Thyroid gland (tissue), 4 donors: ENCODE data around the gene SGPP1.

ENCODE experiments used
- POLR2A ChIP-seq, 2 donors: fragments of 450-650 bp; IDR thresholded peaks; one replicate each; pipeline ENCODE4 v1.6.1; 2017; ENCODE audit warnings: antibody characterized with exemption in 2 of 2, mild to moderate bottlenecking in 2 of 2, moderate library complexity in 1 of 2
- TF ChIP-seq, protein P1 (sequence below), 6 experiments: fragments of 200-600 bp in 3 of 6; fragments of 450-650 bp in 3 of 6; sonication (generic) in 3 of 6; IDR thresholded peaks; one replicate each; pipeline ENCODE4 v1.5.1; 2016 to 2019; ENCODE audit warnings: antibody characterized with exemption in 6 of 6, mild to moderate bottlenecking in 2 of 6, inconsistent platforms in 1 of 6, moderate library complexity in 1 of 6

DNA sequence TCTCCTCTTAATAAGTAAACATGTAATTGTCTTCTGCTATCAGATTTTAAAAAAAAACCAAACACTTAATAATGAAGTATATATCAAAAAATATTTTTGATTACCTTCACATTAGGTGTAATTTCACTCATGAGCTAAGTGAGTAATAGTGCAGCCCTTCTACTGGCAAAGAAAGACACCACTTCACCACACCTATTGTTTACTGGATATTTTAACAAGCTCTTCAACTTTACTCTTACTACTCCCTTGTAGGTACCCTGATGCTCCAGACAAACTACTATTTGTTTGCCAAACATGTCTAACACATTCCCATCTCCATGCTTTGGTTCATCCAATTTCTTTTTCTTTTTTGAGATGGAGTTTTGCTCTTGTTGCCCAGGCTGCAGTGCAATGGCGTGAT lies 49.3 kb downstream of the SGPP1 start:
- TF ChIP-seq, protein P1, sequence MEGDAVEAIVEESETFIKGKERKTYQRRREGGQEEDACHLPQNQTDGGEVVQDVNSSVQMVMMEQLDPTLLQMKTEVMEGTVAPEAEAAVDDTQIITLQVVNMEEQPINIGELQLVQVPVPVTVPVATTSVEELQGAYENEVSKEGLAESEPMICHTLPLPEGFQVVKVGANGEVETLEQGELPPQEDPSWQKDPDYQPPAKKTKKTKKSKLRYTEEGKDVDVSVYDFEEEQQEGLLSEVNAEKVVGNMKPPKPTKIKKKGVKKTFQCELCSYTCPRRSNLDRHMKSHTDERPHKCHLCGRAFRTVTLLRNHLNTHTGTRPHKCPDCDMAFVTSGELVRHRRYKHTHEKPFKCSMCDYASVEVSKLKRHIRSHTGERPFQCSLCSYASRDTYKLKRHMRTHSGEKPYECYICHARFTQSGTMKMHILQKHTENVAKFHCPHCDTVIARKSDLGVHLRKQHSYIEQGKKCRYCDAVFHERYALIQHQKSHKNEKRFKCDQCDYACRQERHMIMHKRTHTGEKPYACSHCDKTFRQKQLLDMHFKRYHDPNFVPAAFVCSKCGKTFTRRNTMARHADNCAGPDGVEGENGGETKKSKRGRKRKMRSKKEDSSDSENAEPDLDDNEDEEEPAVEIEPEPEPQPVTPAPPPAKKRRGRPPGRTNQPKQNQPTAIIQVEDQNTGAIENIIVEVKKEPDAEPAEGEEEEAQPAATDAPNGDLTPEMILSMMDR (IDR thresholded peaks at IDR 0.05): no peak
- no peak for TF ChIP-seq POLR2A (IDR thresholded peaks at IDR 0.05)
